HEK293T (cell line): ENCODE measurements around the gene HPS1.

Experiments
- CTCF ChIA-PET: fragments of 350-600 bp; formaldehyde crosslinking; extraction: SDS; loops from one replicate; lab custom pipeline; 2021; ENCODE audit warnings: antibody characterized with exemption, inconsistent platforms; lab: Yijun Ruan, JAX
- POLR2A ChIA-PET: fragments of 350-600 bp; formaldehyde crosslinking; extraction: SDS; loops from one replicate; lab custom pipeline; 2020; ENCODE audit warnings: antibody characterized with exemption, inconsistent platforms; lab: Yijun Ruan, JAX
- DNase-seq: peaks from one replicate; pipeline ENCODE4 v3.0.0; 2012; ENCODE audit warnings: mixed read lengths; ENCODE audit errors: extremely low spot score
- ARNT ChIP-seq: fragments of 450-650 bp; IDR thresholded peaks from 2 replicates; pipeline ENCODE4 v1.6.1; 2017; ENCODE audit warnings: mild to moderate bottlenecking
- BHLHE40 ChIP-seq: fragments of 450-650 bp; IDR thresholded peaks from 2 replicates; pipeline ENCODE4 v1.6.1; 2016; ENCODE audit warnings: mild to moderate bottlenecking, moderate library complexity, borderline replicate concordance
- CTBP1 ChIP-seq: fragments of 450-650 bp; IDR thresholded peaks from 2 replicates; pipeline ENCODE4 v1.6.1; 2016; ENCODE audit warnings: borderline replicate concordance
- ELF4 ChIP-seq: fragments of 450-650 bp; IDR thresholded peaks from 2 replicates; pipeline ENCODE4 v1.6.1; 2017; ENCODE audit warnings: antibody characterized with exemption
- FOXA1 ChIP-seq: fragments of 450-650 bp; IDR thresholded peaks from 2 replicates; pipeline ENCODE4 v1.6.1; 2016; ENCODE audit warnings: mild to moderate bottlenecking
- FOXK2 ChIP-seq: fragments of 450-650 bp; IDR thresholded peaks from 2 replicates; pipeline ENCODE4 v1.6.1; 2016; ENCODE audit warnings: mild to moderate bottlenecking
- FOXM1 ChIP-seq: fragments of 450-650 bp; IDR thresholded peaks from 2 replicates; pipeline ENCODE4 v1.6.1; 2017; ENCODE audit warnings: mild to moderate bottlenecking, borderline replicate concordance
- HDGF ChIP-seq: fragments of 450-650 bp; IDR thresholded peaks from 2 replicates; pipeline ENCODE4 v1.6.1; 2017; ENCODE audit warnings: antibody characterized with exemption, borderline replicate concordance
- L3MBTL2 ChIP-seq: fragments of 450-650 bp; conservative IDR thresholded peaks from 2 replicates; pipeline ENCODE4 v1.6.1; 2016; ENCODE audit warnings: mild to moderate bottlenecking
- LEF1 ChIP-seq: fragments of 450-650 bp; IDR thresholded peaks from 2 replicates; pipeline ENCODE4 v1.6.1; 2017; ENCODE audit warnings: mild to moderate bottlenecking, borderline replicate concordance
- NFRKB ChIP-seq: fragments of 450-650 bp; IDR thresholded peaks from 2 replicates; pipeline ENCODE4 v1.6.1; 2016; ENCODE audit warnings: mild to moderate bottlenecking, moderate library complexity
- PKNOX1 ChIP-seq: fragments of 450-650 bp; IDR thresholded peaks from 2 replicates; pipeline ENCODE4 v1.6.1; 2016
- SP1 ChIP-seq: fragments of 450-650 bp; IDR thresholded peaks from 2 replicates; pipeline ENCODE4 v1.6.1; 2017
- SUZ12 ChIP-seq: fragments of 450-650 bp; IDR thresholded peaks from 2 replicates; pipeline ENCODE4 v1.6.1; 2016; ENCODE audit warnings: mild to moderate bottlenecking
- TARDBP ChIP-seq: fragments of 450-650 bp; IDR thresholded peaks from 2 replicates; pipeline ENCODE4 v1.6.1; 2016
- ZNF384 ChIP-seq: fragments of 450-650 bp; IDR thresholded peaks from 2 replicates; pipeline ENCODE4 v1.6.1; 2016

Gene HPS1

GRCh38 chr10:98433371-98433770 lies 13.4 kb downstream of the HPS1 start:
- no peak for DNase-seq
- TF ChIP-seq SUZ12 (no peak), LEF1 (no peak), SP1 (no peak), FOXA1 (no peak), BHLHE40 (no peak), CTBP1 (no peak), TARDBP (no peak), FOXM1 (no peak), ELF4 (no peak), NFRKB (no peak)
- ChIA-PET POLR2A (interaction anchor here (1.7 kb wide), 1 partner anchor 13 kb away, joined by 4 read pairs; no protein-coding TSS in a partner anchor), CTCF (no interaction called here)

GRCh38 chr10:98432330-98432729 lies 14.4 kb downstream of the HPS1 start:
- CTCF ChIA-PET: no interaction called here

GRCh38 chr10:98431016-98431415 lies 15.7 kb downstream of the HPS1 start:
- ChIA-PET POLR2A (no interaction called here), CTCF (interaction anchor here (0.6 kb wide), 1 partner anchor 23 kb away, joined by 4 read pairs; no protein-coding TSS in a partner anchor)
- DNase-seq: no peak
- no peak for TF ChIP-seq FOXA1
- TF ChIP-seq L3MBTL2: no peak
- no peak for TF ChIP-seq NFRKB
- TF ChIP-seq TARDBP: no peak
- no peak for TF ChIP-seq ARNT
- no peak for TF ChIP-seq ELF4
- no peak for TF ChIP-seq BHLHE40

More at GRCh38 chr10:98432330-98432729, 14.4 kb downstream of the HPS1 start:
- POLR2A ChIA-PET: no interaction called here
- TF ChIP-seq NFRKB (no peak), BHLHE40 (no peak), HDGF (no peak), ZNF384 (no peak), ARNT (no peak), SP1 (no peak), FOXA1 (no peak), SUZ12 (no peak)
- no peak for DNase-seq

- TF ChIP-seq ELF4: no peak
- no peak for TF ChIP-seq ZNF384
- no peak for DNase-seq
- ChIA-PET CTCF (interaction anchor here (0.6 kb wide), 1 partner anchor 22 kb away, joined by 4 read pairs; no protein-coding TSS in a partner anchor), POLR2A (no interaction called here)
Measured at GRCh38 chr10:98430427-98430826, 16.3 kb downstream of the HPS1 start.

- TF ChIP-seq SUZ12 (no peak), FOXA1 (no peak), SP1 (no peak), BHLHE40 (no peak), TARDBP (no peak), ARNT (no peak), CTBP1 (no peak), PKNOX1 (no peak), NFRKB (no peak), HDGF (no peak)
- ChIA-PET POLR2A (no interaction called here), CTCF (no interaction called here)
- no peak for DNase-seq
Measured at GRCh38 chr10:98429320-98430072, 17.2 kb downstream of the HPS1 start.

- no peak for TF ChIP-seq CTBP1
- TF ChIP-seq HDGF: no peak
- no peak for TF ChIP-seq ZNF384
- no peak for TF ChIP-seq ARNT
- TF ChIP-seq LEF1: no peak
- TF ChIP-seq FOXK2: no peak
- no peak for TF ChIP-seq ELF4
- TF ChIP-seq TARDBP: no peak
- TF ChIP-seq SUZ12: no peak
- TF ChIP-seq FOXA1: no peak
- no peak for TF ChIP-seq PKNOX1
- no peak for TF ChIP-seq L3MBTL2
- TF ChIP-seq BHLHE40: no peak
- no peak for TF ChIP-seq NFRKB
- TF ChIP-seq FOXM1: no peak
- no peak for TF ChIP-seq SP1
- ChIA-PET POLR2A (no interaction called here), CTCF (no interaction called here)
- DNase-seq: no peak
Measured at GRCh38 chr10:98427011-98427515, 19.7 kb downstream of the HPS1 start.
